ENCODE data around the gene MAPKAP1.

Gene MAPKAP1

DNA sequence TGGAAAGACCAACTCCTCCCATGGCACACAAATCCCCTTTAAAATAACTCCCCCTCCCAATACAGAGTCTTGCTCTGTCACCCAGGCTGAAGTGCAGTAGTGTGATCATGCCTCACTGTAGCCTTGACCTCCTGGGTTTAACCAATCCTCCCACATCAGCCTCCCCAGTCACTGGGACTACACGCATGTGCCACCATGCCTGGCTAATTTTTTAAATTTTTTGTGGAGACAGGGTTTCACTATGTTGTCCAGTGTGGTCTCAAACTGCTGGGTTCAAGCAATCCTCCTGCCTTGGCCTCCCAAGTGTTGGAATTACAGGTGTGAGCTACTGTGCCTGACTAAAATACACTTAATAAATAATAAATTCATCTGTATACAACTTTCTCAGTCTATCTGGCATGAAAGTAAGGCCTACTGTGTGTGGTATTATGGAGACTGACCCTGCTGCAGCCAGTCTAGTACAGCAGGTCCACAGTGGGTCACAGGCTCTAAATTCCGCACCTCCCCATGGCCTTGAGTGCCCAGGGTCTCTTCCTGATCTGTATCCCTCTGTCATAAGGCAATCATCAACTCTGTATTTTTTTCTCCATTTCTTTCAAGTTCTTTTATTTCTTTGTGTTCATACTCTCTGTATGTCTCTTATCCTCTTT lies 169.4 kb downstream of the MAPKAP1 start:
- no peak for DNase-seq

- DNase-seq = no peak
Measured at GRCh38 chr9:125536776-125537175, 170.2 kb downstream of the MAPKAP1 start.

DNA sequence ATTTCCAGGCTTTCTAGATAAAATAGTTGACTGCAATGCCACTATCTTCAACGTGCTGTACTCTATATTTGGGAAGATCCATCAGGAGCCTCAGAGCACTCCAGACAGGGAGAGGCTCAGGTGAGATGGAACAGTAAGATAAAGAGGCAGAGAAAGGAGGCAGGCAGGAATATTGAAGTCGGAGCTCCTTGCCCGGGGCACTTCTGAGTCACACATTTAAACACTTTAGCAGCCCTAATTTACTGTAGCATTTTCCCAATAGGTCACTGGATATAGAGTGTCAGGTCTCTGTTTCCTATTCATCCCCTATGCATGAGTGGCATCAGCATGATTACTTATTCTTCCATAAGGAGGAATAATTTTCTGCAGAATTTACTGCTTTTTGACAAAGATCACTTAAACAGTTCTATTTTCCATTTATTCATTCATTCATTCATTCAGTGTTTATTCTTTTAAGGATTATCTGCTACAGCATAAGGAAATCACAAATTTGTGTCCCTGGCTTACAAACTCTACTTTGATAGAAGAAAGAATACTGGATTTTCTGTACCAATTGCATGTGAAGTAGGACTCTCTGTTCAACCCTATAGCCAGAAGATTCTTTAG lies 170.7 kb downstream of the MAPKAP1 start:
- no peak for DNase-seq

DNA sequence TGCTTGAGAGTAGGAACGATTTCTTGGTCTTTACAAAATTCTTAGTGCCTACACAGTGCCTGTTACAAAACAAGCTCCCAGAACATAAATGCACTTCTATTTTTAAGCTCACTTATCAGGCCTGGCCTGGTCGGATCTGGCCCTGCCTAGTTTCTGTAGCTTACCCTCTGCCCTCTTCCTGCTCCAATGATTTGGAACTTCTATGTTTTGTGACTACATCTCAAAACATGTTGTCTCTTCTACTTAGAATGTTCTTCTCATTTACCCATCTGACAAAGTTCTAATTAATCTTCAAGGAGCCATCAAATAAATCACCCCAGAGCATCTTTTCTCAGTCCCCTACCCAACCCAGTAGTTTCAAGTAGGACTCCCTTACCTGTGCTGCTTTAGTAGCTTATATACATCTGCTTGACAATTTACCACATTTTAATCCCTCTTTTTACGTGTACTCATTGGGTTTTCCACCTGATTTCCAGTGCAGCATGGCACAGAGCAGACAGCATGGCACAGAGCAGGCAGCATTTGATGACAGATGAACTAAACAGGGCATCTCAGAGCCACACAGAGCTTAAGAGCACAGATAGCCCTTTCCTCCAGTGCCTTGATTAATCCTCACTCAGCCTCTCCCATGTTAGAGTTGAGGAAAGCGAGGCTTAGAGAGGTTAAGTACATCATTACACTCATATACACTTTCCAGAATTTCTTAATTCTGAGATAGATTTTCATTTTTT lies 171.9 kb downstream of the MAPKAP1 start:
- DNase-seq = no peak

DNA sequence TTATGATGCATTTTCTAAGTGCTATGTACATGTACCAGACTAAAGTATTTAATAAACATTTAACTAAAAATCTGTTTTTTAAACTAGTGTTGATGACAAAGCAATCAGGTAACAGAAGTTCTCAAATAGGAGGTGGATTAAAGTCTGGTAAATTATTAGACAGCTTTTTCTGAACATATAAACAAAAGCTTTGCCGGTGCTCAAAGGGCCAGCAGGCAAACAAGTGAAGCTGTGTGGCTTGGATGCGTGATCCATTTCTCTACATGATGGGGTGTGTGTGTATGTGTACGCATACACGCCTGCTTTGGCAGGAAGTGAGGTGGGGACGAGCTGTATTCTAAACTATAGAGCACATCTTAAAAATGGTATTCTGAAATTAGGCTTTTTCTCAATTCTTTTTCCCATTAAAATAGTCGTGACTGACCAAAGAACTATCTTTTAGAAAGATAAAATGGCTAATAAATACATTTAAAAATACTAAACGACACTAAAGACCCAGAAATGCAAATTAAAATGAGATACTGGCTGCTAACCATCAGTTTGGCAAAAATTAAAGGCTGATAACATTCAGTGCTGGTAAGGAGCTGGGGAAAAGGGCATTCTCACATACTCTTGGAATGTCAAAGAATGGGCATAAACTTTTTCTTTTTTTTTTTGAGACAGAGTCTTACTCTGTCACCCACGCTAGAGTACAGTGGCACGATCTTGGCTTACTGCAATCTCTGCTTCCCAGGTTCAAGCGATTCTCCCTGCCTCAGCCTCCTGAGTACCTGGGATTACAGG lies 174.0 kb downstream of the MAPKAP1 start:
- no peak for DNase-seq

DNA sequence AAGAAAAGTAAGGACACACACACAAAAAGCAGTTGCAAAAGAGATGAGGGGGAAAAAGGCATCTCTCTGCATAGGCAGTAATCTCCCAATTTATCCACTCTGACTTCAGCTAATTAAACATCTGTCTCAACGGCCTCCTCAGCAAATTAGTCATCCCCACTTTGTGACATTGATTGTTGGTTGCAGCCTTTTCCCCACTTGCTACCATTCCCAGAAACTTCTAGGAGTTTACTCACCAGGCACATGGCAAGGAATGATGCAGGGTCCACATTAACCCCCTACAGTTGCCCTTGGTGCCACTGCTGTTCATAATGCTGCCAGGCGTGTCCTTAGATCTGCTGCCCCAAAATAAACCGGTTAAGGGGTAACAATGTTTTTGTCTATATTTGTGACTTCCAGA lies 174.6 kb downstream of the MAPKAP1 start:
- DNase-seq = no peak

DNA sequence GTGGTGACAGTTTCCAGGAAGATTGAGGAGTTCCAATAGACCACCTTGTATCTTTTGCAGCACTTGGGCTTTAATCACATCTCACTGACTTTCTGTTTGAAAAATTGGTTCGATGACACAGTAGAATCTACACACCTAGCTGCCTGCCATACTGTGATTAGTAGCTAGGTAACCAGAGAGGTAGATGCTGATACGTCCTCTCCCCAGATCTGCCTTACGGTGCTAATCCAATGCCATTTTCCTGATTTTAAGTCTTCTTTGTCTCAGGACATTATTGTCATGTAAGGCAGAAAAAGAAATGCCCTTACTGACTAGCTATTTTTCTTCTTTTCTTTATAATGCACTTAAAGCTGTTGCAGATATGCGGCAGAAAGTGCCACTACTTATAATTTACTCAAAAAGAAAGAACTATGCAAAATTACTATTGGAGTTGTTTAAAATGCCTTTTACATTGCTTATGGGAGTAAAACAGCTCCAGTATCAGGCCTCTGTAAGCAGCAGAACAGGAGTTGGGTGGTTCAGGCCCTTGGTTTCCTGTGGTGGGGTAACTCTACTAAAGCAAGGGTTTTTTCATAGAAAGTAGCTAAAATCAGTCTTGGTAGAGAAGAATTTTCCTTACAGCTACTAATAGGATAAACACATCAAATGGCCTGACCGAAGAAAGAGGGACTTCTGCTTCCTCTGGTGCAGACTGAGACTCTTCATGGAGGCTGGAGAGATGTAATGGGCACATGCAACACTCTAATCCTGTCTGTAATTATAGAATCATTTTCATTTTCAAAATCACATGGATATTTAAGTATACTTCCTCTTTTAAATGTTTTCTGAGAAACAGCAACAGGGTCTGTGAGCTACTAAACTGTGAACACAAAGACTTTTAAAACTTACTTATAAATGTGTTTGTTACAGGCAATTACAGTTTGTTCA lies 177.2 kb downstream of the MAPKAP1 start:
- DNase-seq = no peak

DNA sequence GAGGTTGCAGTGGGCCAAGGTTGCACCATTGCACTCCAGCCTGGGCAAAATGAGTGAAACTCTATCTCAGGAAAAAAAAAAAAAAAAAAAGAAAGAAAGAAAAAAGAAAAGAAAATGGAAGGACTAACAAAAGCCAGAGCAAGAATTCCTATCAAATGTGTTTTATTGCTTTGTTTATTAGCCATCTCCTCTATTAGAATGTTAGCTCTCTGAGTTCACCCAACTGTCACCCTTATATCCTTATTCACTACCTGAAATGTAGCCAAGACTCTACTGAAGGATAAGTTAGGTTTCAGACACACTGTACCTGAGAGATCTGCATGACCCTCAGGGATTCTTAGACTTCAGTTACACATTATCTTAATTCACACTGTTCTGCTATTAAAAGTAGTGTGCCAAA lies 177.9 kb downstream of the MAPKAP1 start:
- DNase-seq = no peak

- DNase-seq = no peak
Measured at GRCh38 chr9:125527471-125528002, 179.5 kb downstream of the MAPKAP1 start.

DNA sequence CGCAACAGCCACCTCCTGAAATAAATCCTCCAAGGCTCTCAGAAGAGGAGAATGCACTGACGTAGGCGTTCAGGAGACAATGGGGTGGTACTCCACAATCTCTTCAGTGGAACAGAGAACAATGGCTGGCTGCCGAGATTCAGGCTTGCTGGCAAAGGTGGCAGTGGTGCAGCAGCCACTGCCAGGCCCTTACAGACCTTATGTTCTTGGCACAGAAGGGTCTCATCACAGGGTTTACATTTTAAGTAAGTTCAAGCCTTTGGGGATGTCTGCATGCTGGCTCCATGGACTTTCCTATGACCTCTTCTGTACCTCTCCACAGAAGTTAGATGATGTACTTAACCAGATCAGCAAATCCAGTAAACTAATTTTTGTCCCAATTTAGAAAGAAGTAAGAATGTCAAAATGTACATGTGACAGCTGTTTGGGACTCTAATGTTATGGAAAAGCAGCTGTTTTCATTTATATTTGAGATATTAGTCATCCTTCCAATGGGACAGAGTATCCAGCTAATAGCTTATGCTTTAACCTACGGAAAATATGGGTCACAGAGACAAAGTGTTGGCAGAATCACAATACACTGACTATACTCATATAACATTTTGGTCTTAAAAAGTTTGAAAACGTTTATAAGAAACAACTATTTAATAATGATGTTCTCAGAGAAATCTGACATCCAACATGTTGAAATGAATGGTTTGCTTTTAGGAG lies 180.9 kb downstream of the MAPKAP1 start:
- DNase-seq = peak in 1 of 58 donors; percentile 10

DNA sequence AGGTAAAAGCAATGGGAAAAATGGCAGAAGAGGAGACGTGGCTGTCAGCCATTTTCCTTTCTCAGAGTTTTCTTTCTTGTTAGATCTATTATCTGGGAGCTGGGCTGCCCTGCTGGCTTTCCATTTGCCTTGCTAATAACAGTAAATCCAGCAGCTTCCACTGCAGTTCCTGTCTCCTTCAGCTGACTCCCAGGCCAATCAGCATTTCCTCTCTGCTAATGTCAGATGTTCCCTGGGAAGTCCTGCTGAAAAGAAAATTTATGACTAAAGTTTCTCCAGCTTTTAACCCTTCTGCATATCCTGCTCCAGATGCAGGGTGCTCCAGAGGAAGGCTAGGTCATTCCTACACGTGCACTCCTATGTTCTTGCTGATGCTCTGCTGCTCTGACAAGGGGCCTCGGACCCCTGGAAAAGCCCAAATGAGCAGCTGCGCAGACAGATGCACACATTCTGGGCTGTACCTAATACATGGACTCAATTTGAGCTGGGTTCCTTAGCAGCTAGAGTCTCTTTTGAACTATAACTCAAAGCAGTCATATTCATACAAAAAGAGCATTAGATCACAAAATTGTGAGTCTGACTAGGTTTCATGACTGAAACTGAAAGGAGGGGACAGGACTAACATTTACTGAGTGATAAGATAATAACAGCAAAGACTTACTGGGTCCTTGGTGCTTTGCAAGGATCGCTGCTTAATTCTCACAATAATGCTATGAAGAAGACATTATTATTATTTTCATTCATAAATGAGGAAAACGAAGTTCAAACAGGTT lies 182.2 kb downstream of the MAPKAP1 start:
- no peak for DNase-seq

DNA sequence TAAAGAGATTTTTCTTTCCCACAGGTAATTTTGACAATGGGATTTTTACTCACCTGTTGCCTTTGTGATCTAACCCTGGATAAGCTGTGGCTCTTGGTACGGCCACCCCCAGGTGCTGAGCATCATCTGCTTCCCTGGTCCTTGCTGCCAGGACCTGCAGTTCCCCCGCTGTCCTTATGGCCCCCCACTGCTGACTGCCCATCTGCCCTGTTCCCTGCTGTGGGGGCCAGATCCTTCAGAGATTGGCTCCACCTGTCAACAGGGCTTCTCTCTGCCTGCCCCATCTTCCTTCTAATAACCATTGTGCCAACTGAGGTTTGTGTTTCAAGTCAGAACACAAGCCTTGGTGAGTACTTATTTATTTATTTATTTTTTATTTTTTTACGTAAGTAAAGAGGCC lies 183.3 kb downstream of the MAPKAP1 start:
- DNase-seq = no peak

DNA sequence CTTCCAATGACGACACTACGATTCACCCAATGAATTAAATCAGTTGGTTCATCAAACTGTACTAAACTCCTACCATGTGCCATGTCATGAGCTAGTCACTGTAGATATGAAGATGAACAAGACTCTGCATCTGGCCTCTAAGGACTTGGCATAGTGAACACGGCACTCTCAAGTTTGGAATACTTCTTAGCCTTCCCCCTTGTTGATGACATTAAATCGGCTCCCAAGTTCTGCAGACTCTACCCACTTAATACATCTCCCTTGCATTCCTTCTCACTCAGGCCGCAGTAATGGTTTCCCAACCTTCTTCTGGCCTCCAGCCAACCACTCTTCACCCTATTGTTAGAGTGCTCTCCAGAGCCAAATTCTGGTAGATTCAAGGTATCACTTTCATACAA lies 184.7 kb downstream of the MAPKAP1 start:
- no peak for DNase-seq

DNA sequence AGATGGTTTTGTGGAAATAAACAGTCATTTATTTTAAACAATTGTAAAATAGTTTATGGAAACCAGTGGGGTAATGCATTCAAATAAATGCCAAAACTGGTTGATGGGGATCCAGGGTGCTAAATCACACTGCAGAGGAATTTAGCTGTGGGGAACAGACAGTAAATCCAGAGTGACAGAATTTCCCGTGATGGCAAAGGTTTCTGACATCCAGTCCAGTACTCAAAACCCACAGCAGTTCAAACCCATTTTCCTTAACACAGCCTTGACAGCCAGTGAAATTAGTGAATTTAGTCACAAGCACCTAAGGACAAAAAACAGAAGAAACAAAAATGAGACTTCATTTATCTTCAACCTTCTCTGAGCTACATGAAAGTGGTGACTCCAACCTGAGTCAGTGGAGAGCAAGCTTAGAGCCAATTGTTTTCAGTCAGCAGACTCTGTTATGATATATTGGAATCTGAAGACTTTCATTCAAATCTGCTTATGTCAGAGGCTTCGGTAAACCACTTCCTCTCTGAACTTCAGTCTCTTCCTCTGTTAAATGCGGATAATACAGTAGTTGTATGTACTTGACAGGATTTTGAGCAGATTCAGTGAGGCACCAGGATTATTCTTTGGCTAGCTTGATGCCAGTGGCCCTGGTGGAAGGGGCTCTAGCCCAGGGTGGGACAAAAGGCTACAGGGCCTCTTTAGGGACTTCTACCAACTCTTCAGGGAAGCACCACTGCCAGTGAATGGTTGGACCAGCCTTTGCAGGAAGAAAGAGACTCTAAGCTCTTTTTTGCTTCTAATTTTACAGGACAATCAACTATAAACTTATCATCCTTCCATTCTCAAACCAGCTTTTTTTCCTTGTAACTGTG lies 185.3 kb downstream of the MAPKAP1 start:
- no peak for DNase-seq

GRCh38 chr9:125519734-125520133 lies 187.3 kb downstream of the MAPKAP1 start:
- DNase-seq = no peak

GRCh38 chr9:125517577-125517976 lies 189.4 kb downstream of the MAPKAP1 start:
- no peak for DNase-seq

DNA sequence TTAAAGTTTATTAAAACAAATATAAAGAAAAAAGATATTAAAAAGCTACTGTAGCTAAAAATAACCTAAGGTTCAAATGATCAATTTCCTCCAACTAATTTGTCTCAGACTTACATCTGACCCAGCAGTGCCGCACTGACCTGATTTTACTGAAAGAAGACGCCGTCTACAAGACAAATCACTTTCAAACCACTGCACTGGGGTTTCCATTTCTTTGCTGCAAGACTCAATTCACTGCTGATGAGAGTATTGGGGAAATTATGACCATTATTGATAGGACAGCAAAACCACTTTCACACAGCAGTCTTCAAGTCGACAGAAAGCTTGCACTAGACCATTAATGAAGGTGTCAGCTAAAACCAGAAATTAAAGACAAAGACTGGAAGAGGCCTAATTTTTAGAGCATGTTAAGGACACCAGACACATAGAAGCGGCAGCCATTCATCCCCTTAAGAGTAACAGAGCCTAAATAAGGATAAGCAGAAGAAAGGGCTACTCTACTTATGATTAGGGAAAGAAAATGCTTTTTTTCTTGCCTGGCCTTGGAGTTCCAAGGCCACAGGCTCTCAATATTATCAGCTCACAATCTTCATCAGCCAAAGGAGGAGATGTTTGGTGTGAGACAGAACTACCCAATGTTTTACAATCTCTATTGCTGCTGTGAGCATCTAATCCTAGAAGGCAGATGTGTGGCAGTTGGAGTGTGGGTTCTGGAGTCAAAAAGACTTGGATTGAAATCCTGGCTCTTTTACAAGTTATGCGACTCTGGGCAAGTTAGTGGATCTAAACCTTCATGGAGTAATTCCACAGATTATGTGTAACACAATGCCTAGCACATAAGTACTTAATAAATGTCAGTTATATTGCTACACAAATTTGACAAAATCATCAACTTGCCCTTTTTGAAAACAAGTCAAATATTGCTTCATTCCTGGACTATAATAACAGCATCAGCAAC lies 190.7 kb downstream of the MAPKAP1 start:
- DNase-seq = no peak
